Measurements from ENCODE around the gene KRTAP5-10.
"Not testable (repeated sequence)": the region's sequence is repeated elsewhere in the genome, so short reads cannot be mapped to it uniquely, and the experiment has no call there.

KRTAP5-10 gene

DNA sequence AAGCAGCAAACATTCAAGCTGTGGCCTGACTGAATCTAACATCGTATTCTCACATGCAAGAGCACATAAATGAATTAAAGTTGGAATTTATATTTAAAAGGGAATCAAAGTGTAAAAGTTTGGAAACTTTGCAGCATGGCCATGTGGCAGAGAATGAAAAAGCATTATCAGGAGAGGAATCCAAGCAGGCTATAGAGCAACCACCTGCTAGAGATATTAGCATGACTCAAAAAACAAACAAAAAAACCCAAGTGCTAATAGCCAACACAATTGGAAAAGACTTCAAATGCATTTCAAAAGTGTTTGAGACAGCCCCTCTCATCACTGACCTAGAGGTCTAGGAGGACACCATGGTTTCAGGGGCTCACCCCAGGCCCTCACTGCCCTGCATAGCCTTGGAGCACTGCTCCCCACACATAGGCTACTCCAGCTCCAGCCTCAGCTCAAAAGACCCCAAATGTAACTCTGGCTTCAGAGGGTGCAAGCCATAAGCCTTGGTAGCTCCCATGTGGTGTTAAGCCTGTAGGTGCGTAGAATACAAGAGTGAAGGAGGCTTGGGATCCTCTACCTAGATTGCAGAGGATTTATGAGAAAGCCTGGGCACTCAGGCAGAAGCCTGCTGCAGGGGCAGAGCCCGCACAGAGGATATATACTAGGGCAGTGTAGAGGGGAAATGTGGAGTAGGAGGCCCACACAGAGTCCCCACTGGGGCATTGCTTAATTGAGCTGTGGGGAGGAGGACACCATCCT lies 40.0 kb upstream of the KRTAP5-10 start:
- TF ChIP-seq CTCF (conservative IDR thresholded peaks at IDR 0.05; ENCODE audit: low read length) (no peak), EZH2phosphoT487 (IDR thresholded peaks at IDR 0.05; ENCODE audit: borderline replicate concordance) (no peak)
- Histone ChIP-seq H3K4me2 (ENCODE audit: low read depth, low read length, poor library complexity, severe bottlenecking) (no peak overlapping the region), H3K9me3 (ENCODE audit: insufficient read depth, low read depth, low read length) (no peaks in the 10 kb centered on the region), H3K9me2 (replicated peaks; ENCODE audit: low read depth, low read length) (no peaks in the 10 kb centered on the region), H3K27me3 (ENCODE audit: insufficient read depth, low read length, poor library complexity, severe bottlenecking) (no peaks in the 10 kb centered on the region), H3F3A (ENCODE audit: low read depth) (no peaks in the 10 kb centered on the region), H2AFZ (ENCODE audit: low read length) (no peak overlapping the region), H3K4me3 (ENCODE audit: low read length, poor library complexity, severe bottlenecking) (no peak overlapping the region), H3K79me2 (ENCODE audit: insufficient read depth, low read length) (no peaks in the 10 kb centered on the region), H4K20me1 (ENCODE audit: insufficient read depth, low read length, poor library complexity, severe bottlenecking) (no peaks in the 10 kb centered on the region), H3K4me1 (ENCODE audit: insufficient read depth, low read length, poor library complexity, severe bottlenecking) (no peaks in the 10 kb centered on the region), H3K36me3 (ENCODE audit: insufficient read depth, low read length) (no peaks in the 10 kb centered on the region), H3K9ac (ENCODE audit: low read depth, low read length, poor library complexity, severe bottlenecking) (no peak overlapping the region)

- no peaks in the 10 kb centered on the region for H3K9me2 ChIP-seq (replicated peaks; ENCODE audit: low read depth, low read length)
- H3K4me1 ChIP-seq (ENCODE audit: insufficient read depth, low read length, poor library complexity, severe bottlenecking): no peaks in the 10 kb centered on the region
- H3K9me3 ChIP-seq (ENCODE audit: insufficient read depth, low read depth, low read length): no peaks in the 10 kb centered on the region
- TF ChIP-seq EZH2phosphoT487 (IDR thresholded peaks at IDR 0.05; ENCODE audit: borderline replicate concordance) (no peak), CTCF (conservative IDR thresholded peaks at IDR 0.05; ENCODE audit: low read length) (no peak)
- H3K9ac ChIP-seq (ENCODE audit: low read depth, low read length, poor library complexity, severe bottlenecking): no peak overlapping the region
- no peak overlapping the region for H3K4me2 ChIP-seq (ENCODE audit: low read depth, low read length, poor library complexity, severe bottlenecking)
- H3K4me3 ChIP-seq (ENCODE audit: low read length, poor library complexity, severe bottlenecking): no peak overlapping the region
- H3F3A ChIP-seq (ENCODE audit: low read depth): no peaks in the 10 kb centered on the region
- H3K36me3 ChIP-seq (ENCODE audit: insufficient read depth, low read length): no peaks in the 10 kb centered on the region
- H2AFZ ChIP-seq (ENCODE audit: low read length): no peak overlapping the region
- H3K79me2 ChIP-seq (ENCODE audit: insufficient read depth, low read length): no peaks in the 10 kb centered on the region
- H3K27me3 ChIP-seq (ENCODE audit: insufficient read depth, low read length, poor library complexity, severe bottlenecking): no peaks in the 10 kb centered on the region
- no peaks in the 10 kb centered on the region for H4K20me1 ChIP-seq (ENCODE audit: insufficient read depth, low read length, poor library complexity, severe bottlenecking)
These were observed 39.3 kb upstream of the KRTAP5-10 start for GRCh38 chr11:71525938-71526495.

GRCh38 chr11:71526796-71527575 lies 38.4 kb upstream of the KRTAP5-10 start, which contains the start of gene KRTAP5-7:
Gene KRTAP5-7 (plus strand): TSS chr11:71527267. CDS start chr11:71527301, 34 bp downstream.
- H3K4me1 ChIP-seq (ENCODE audit: insufficient read depth, low read length, poor library complexity, severe bottlenecking); H3K9ac ChIP-seq (ENCODE audit: low read depth, low read length, poor library complexity, severe bottlenecking); H3K9me2 ChIP-seq (replicated peaks; ENCODE audit: low read depth, low read length); H3F3A ChIP-seq (ENCODE audit: low read depth); H3K4me3 ChIP-seq (ENCODE audit: low read length, poor library complexity, severe bottlenecking); H4K20me1 ChIP-seq (ENCODE audit: insufficient read depth, low read length, poor library complexity, severe bottlenecking); H3K4me2 ChIP-seq (ENCODE audit: low read depth, low read length, poor library complexity, severe bottlenecking); H3K27me3 ChIP-seq (ENCODE audit: insufficient read depth, low read length, poor library complexity, severe bottlenecking); H3K36me3 ChIP-seq (ENCODE audit: insufficient read depth, low read length); H2AFZ ChIP-seq (ENCODE audit: low read length); H3K79me2 ChIP-seq (ENCODE audit: insufficient read depth, low read length); H3K9me3 ChIP-seq (ENCODE audit: insufficient read depth, low read depth, low read length): not testable (repeated sequence)

Measured in Loucy (cell line).